Calu3 (cell line): ENCODE results near the gene CCDC177. TPM values are rescaled to one million over a fixed set of nuclear protein-coding genes. Genes with fewer than 3 reads are reported as not detected.

ENCODE experiments used
- BruUV-seq: library from RNA; stranded (reverse); fragments of 400-500 nt; replicated peaks from 2 replicates; lab custom pipeline; 2021; lab: Mats Ljungman, UMichigan
- CTCF ChIA-PET: fragments of 300-600 bp; sonication (Branson Sonifier 250); formaldehyde crosslinking; loops from one replicate; lab custom pipeline; 2022; ENCODE audit warnings: antibody characterized with exemption; lab: Charles Lee
- DNase-seq: peaks from one replicate; pipeline ENCODE4 v3.0.0; 2022
- H3K27ac Mint-ChIP-seq: one replicate; pipeline ENCODE4 v1.8.0; 2022; ENCODE audit warnings: mixed read lengths; ENCODE audit not compliant: unreplicated experiment
- H3K27me3 Mint-ChIP-seq: one replicate; pipeline ENCODE4 v1.8.0; 2022; ENCODE audit warnings: mixed read lengths; ENCODE audit not compliant: unreplicated experiment
- H3K36me3 Mint-ChIP-seq: one replicate; pipeline ENCODE4 v1.8.0; 2022; ENCODE audit warnings: mild to moderate bottlenecking, moderate library complexity, mixed read lengths; ENCODE audit not compliant: insufficient read depth, unreplicated experiment
- H3K4me1 Mint-ChIP-seq: one replicate; pipeline ENCODE4 v1.8.0; 2022; ENCODE audit warnings: mild to moderate bottlenecking, low read depth, mixed read lengths; ENCODE audit not compliant: unreplicated experiment
- H3K4me3 Mint-ChIP-seq: one replicate; pipeline ENCODE4 v1.8.0; 2022; ENCODE audit warnings: mild to moderate bottlenecking, low read depth, moderate library complexity, mixed read lengths; ENCODE audit not compliant: unreplicated experiment
- H3K9me3 Mint-ChIP-seq: one replicate; pipeline ENCODE4 v1.8.0; 2022; ENCODE audit warnings: low read depth, mixed read lengths; ENCODE audit not compliant: unreplicated experiment
- CTCF ChIP-seq: fragments of 200-600 bp; IDR thresholded peaks from one replicate; pipeline ENCODE4 v1.8.0; 2022; ENCODE audit warnings: antibody characterized with exemption; ENCODE audit not compliant: unreplicated experiment
- intact Hi-C: fragments of 100-400 bp; cut with micrococcal nuclease; formaldehyde crosslinking; loops from one replicate; pipeline ENCODE4 v1.10.0; 2022; ENCODE audit not compliant: unreplicated experiment
- total RNA-seq: library from RNA; stranded (reverse); gene quantifications from 2 replicates; pipeline ENCODE4 v1.2.3, GENCODE V29; 2022

The CCDC177 gene
- total RNA-seq, 1 experiment from 2014 or later, result not detected

DNA sequence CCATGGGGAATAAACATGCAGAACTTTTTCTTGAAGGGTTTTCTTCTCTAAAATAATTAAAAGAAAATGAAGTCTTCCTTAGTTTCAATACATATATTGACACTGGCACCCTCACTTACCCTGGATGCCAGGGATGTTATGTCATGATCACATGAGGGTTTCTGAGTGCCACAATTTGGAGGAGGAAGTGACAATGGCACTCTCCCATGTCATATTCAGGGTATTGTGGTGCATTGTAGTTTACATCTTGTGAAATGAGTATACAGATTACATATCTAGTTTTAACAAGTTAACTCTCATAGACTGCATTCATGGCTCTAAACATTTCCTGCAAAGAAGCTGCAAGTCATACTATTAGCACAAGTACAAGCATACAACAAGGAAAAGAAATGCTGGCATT, 37.7 kb downstream of the CCDC177 start:
- no peak for TF ChIP-seq CTCF
- no peak for DNase-seq
- H3K36me3 Mint-ChIP-seq, result no peaks in the 10 kb centered on the region
- peaks cover 5% of the 10 kb centered on the region for H3K4me1 Mint-ChIP-seq
- no peaks in the 10 kb centered on the region for H3K27me3 Mint-ChIP-seq
- intact Hi-C loops, result no loop called here
- no TSS peak for BruUV-seq
- H3K27ac Mint-ChIP-seq, result no peak overlapping the region
- H3K4me3 Mint-ChIP-seq, result no peak overlapping the region
- CTCF ChIA-PET, result interaction anchor here (1.2 kb wide), 1 partner anchor 37 kb away, joined by 3 read pairs; no protein-coding TSS in a partner anchor
- H3K9me3 Mint-ChIP-seq, result no peaks in the 10 kb centered on the region

GRCh38 chr14:69535230-69535848, 39.3 kb downstream of the CCDC177 start:
- DNase-seq, result peak; percentile 52
- Mint-ChIP-seq H3K36me3 (no peaks in the 10 kb centered on the region), H3K9me3 (no peaks in the 10 kb centered on the region), H3K27me3 (no peaks in the 10 kb centered on the region), H3K4me3 (no peak overlapping the region), H3K4me1 (peaks cover 12% of the 10 kb centered on the region), H3K27ac (no peak overlapping the region)
- CTCF ChIA-PET, result interaction anchor here (0.6 to 1.4 kb wide), 10 partner anchors 11 to 345 kb away, joined by 3 to 7 read pairs (median 4); partner anchors contain the start of gene CCDC177
- no TSS peak for BruUV-seq
- intact Hi-C loops, result loop anchor here (1.0 kb wide), 1 partner anchor 39 kb away; the partner anchor contains the start of gene CCDC177
- peak; percentile 42 for TF ChIP-seq CTCF

DNA sequence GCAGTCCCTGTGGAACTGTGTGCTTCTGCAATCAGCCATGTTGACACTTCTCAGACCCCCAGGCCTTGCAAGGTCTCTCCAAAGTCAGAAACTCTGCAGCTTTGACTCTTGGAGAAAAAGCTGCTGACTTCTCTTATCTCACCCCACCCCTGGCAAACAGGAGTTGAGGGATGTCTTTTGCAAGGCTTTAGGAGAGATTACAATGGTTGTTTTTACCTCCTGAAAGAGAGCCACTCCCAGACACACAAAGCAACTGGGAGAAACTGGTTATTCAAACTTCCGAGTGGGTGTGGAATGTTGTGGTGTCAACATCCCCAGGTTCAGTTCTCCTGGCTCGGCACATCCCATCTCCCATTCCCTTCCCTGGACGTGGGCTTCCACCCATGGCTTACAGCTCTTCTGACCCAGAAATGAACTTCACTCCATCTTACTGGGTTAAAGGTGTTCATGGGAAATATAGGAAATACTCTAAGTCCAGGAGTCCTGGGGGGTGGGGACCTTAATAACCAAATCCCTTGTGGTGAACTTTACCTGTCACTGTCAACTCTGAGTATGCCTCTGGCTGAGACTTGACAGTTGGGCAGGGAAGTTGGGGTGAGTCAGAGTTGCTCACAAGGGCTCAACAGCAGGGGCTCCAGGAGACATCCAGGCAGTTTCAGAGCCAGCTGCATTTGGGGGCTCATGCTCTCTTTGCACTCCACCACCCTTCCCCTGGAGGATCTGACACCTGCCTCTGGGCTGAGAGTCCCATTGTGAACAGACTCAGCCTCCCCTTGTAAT, 41.9 kb downstream of the CCDC177 start:
- H3K9me3 Mint-ChIP-seq, result no peaks in the 10 kb centered on the region
- intact Hi-C loops, result no loop called here
- no peaks in the 10 kb centered on the region for H3K36me3 Mint-ChIP-seq
- no peak for TF ChIP-seq CTCF
- no TSS peak for BruUV-seq
- peaks cover 12% of the 10 kb centered on the region for H3K4me1 Mint-ChIP-seq
- no peaks in the 10 kb centered on the region for H3K27me3 Mint-ChIP-seq
- CTCF ChIA-PET, result no interaction called here
- H3K4me3 Mint-ChIP-seq, result no peak overlapping the region
- peak; percentile 16 for DNase-seq
- no peak overlapping the region for H3K27ac Mint-ChIP-seq

- H3K27me3 Mint-ChIP-seq, result peaks cover under 1% of the 10 kb centered on the region
- DNase-seq, result no peak
- no peaks in the 10 kb centered on the region for H3K36me3 Mint-ChIP-seq
These were observed 43.5 kb downstream of the CCDC177 start for GRCh38 chr14:69531135-69531534.

More at GRCh38 chr14:69531135-69531534, 43.5 kb downstream of the CCDC177 start:
- no TSS peak for BruUV-seq
- Mint-ChIP-seq H3K4me3 (no peak overlapping the region), H3K4me1 (peaks cover 12% of the 10 kb centered on the region), H3K9me3 (no peaks in the 10 kb centered on the region), H3K27ac (no peak overlapping the region)
- intact Hi-C loops, result no loop called here
- TF ChIP-seq CTCF, result no peak
- CTCF ChIA-PET, result no interaction called here
